ENCODE results near the gene BCO1.

Gene BCO1

GRCh38 chr16:81266680-81267095 is 28.2 kb downstream of the BCO1 start:
- H3K9me3 ChIP-seq (ENCODE audit: severe bottlenecking): no peaks in the 10 kb centered on the region
- no peaks in the 10 kb centered on the region for H3K27me3 ChIP-seq (ENCODE audit: insufficient read depth, poor library complexity, severe bottlenecking)
- no peak overlapping the region for H3K4me3 ChIP-seq (ENCODE audit: severe bottlenecking)
- peaks cover 6% of the 10 kb centered on the region for H3K4me1 ChIP-seq (ENCODE audit: insufficient read depth, poor library complexity, severe bottlenecking)
- TF ChIP-seq CTCF (IDR thresholded peaks at IDR 0.05; ENCODE audit: poor library complexity, severe bottlenecking): no peak
- ATAC-seq (ENCODE audit: low read depth) (peak; percentile 85), DNase-seq (ENCODE audit: low spot score) (no peak)
- H3K36me3 ChIP-seq (ENCODE audit: low read depth): no peaks in the 10 kb centered on the region
- H3K27ac ChIP-seq (ENCODE audit: poor library complexity, severe bottlenecking): no peak overlapping the region

GRCh38 chr16:81268509-81268908 is 30.0 kb downstream of the BCO1 start:
- Histone ChIP-seq H3K4me3 (ENCODE audit: severe bottlenecking) (no peak overlapping the region), H3K4me1 (ENCODE audit: insufficient read depth, poor library complexity, severe bottlenecking) (peaks cover 6% of the 10 kb centered on the region), H3K27ac (ENCODE audit: poor library complexity, severe bottlenecking) (no peak overlapping the region), H3K27me3 (ENCODE audit: insufficient read depth, poor library complexity, severe bottlenecking) (no peaks in the 10 kb centered on the region), H3K9me3 (ENCODE audit: severe bottlenecking) (no peaks in the 10 kb centered on the region), H3K36me3 (ENCODE audit: low read depth) (no peaks in the 10 kb centered on the region)
- ATAC-seq (ENCODE audit: low read depth): no peak
- TF ChIP-seq CTCF (IDR thresholded peaks at IDR 0.05; ENCODE audit: poor library complexity, severe bottlenecking): no peak
- DNase-seq (ENCODE audit: low spot score): no peak

- Histone ChIP-seq H3K4me1 (ENCODE audit: insufficient read depth, poor library complexity, severe bottlenecking) (no peaks in the 10 kb centered on the region), H3K4me3 (ENCODE audit: severe bottlenecking) (no peak overlapping the region), H3K27me3 (ENCODE audit: insufficient read depth, poor library complexity, severe bottlenecking) (no peaks in the 10 kb centered on the region), H3K36me3 (ENCODE audit: low read depth) (no peaks in the 10 kb centered on the region), H3K9me3 (ENCODE audit: severe bottlenecking) (no peaks in the 10 kb centered on the region), H3K27ac (ENCODE audit: poor library complexity, severe bottlenecking) (no peak overlapping the region)
- no peak for ATAC-seq (ENCODE audit: low read depth)
- no peak for TF ChIP-seq CTCF (IDR thresholded peaks at IDR 0.05; ENCODE audit: poor library complexity, severe bottlenecking)
- no peak for DNase-seq (ENCODE audit: low spot score)
Observed at GRCh38 chr16:81273223-81273950, 34.9 kb downstream of the BCO1 start.

GRCh38 chr16:81275064-81275532 is 36.6 kb downstream of the BCO1 start:
- Histone ChIP-seq H3K27me3 (ENCODE audit: insufficient read depth, poor library complexity, severe bottlenecking) (no peaks in the 10 kb centered on the region), H3K36me3 (ENCODE audit: low read depth) (no peaks in the 10 kb centered on the region), H3K4me3 (ENCODE audit: severe bottlenecking) (no peak overlapping the region), H3K9me3 (ENCODE audit: severe bottlenecking) (no peaks in the 10 kb centered on the region), H3K4me1 (ENCODE audit: insufficient read depth, poor library complexity, severe bottlenecking) (no peaks in the 10 kb centered on the region), H3K27ac (ENCODE audit: poor library complexity, severe bottlenecking) (no peak overlapping the region)
- TF ChIP-seq CTCF (IDR thresholded peaks at IDR 0.05; ENCODE audit: poor library complexity, severe bottlenecking): no peak
- DNase-seq (ENCODE audit: low spot score): no peak
- no peak for ATAC-seq (ENCODE audit: low read depth)

GRCh38 chr16:81275795-81276194 is 37.3 kb downstream of the BCO1 start:
- DNase-seq (ENCODE audit: low spot score): no peak
- Histone ChIP-seq H3K9me3 (ENCODE audit: severe bottlenecking) (no peaks in the 10 kb centered on the region), H3K4me3 (ENCODE audit: severe bottlenecking) (no peak overlapping the region), H3K27me3 (ENCODE audit: insufficient read depth, poor library complexity, severe bottlenecking) (no peaks in the 10 kb centered on the region), H3K4me1 (ENCODE audit: insufficient read depth, poor library complexity, severe bottlenecking) (peaks cover 3% of the 10 kb centered on the region), H3K27ac (ENCODE audit: poor library complexity, severe bottlenecking) (no peak overlapping the region), H3K36me3 (ENCODE audit: low read depth) (no peaks in the 10 kb centered on the region)
- no peak for TF ChIP-seq CTCF (IDR thresholded peaks at IDR 0.05; ENCODE audit: poor library complexity, severe bottlenecking)
- ATAC-seq (ENCODE audit: low read depth): no peak

Measured in RWPE2 (cell line).